Body of pancreas (tissue), 4 donors: ENCODE data around the gene PTPRB.

ENCODE experiments used
- POLR2A ChIP-seq, 3 donors: fragments of 450-650 bp; IDR thresholded peaks; one replicate each; pipeline ENCODE4 v1.6.1; 2016; ENCODE audit warnings: antibody characterized with exemption in 3 of 3, mild to moderate bottlenecking in 2 of 3
- TF ChIP-seq, protein P1 (sequence below), 7 experiments: fragments of 450-650 bp in 4 of 7; fragments of 200-600 bp in 3 of 7; sonication (generic) in 3 of 7; IDR thresholded peaks; one replicate each; pipeline ENCODE4 v1.5.1; 2016 to 2019; ENCODE audit warnings: antibody characterized with exemption in 7 of 7

DNA sequence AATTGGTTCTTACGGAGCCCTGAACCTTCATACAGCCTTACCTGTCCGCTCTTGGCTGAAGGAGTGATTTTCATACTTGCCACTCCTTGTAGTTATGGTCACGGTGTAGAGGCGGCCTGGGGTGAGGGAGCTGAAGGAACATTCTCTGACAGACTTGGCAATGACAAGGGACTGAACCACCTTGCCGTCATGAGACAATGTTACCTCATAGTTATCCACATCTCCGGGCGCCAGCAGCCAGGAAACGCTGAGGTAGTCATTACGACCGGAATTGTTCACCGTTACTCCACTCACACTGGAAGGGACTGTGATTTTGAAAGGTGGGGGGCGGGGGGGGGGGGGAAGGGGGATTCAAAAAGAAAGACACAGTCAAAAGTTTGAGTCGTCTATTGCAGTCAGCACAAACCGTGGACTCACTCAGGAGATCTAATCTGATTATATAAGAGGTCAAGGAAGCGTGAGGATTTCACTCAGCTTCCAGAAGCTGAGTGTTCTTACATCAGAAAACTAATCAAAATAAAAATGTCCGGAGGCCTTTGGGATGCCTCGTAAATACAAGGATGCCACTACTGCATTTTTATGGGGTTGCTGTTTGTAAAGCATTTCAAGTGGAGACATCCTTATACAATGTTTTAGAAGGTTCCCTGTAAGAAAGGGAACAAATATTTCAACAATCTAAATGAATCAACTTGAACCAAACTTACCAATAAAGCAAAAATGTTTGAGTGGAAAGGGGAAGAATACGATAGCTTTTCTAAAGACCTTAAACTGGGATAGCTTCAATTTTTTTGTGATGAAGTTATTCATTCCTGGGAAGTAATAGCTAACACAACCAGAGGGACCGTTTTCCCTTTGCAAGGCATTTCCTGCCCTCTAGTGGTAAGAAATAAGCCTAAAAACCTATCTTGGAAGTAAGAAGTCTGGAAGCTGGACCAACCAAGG is 60.6 kb downstream of the PTPRB start:
- TF ChIP-seq, protein P1, sequence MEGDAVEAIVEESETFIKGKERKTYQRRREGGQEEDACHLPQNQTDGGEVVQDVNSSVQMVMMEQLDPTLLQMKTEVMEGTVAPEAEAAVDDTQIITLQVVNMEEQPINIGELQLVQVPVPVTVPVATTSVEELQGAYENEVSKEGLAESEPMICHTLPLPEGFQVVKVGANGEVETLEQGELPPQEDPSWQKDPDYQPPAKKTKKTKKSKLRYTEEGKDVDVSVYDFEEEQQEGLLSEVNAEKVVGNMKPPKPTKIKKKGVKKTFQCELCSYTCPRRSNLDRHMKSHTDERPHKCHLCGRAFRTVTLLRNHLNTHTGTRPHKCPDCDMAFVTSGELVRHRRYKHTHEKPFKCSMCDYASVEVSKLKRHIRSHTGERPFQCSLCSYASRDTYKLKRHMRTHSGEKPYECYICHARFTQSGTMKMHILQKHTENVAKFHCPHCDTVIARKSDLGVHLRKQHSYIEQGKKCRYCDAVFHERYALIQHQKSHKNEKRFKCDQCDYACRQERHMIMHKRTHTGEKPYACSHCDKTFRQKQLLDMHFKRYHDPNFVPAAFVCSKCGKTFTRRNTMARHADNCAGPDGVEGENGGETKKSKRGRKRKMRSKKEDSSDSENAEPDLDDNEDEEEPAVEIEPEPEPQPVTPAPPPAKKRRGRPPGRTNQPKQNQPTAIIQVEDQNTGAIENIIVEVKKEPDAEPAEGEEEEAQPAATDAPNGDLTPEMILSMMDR (IDR thresholded peaks at IDR 0.05): peak; percentile 63 to 88 (median 78)
- TF ChIP-seq POLR2A (IDR thresholded peaks at IDR 0.05): no peak
